Keratinocyte (primary cell): ENCODE results near the gene DRG2. TPM values are rescaled to one million over a fixed set of nuclear protein-coding genes. Genes with fewer than 3 reads are reported as not detected.

Experiments used
- DNase-seq: peaks from one replicate; pipeline ENCODE4 v3.0.0-alpha.2; 2011; ENCODE audit warnings: low read depth, missing footprints, low spot score
- FAIRE-seq: peaks from 2 replicates; lab custom pipeline; 2011; peaks lifted over from hg19 to GRCh38; lab: Jason Lieb, UNC
- H2AFZ ChIP-seq: 2 replicates; pipeline ENCODE4 v1.6.0; 2012; ENCODE audit warnings: low read length, control low read depth, inconsistent platforms; ENCODE audit not compliant: control insufficient read depth
- H3K27ac ChIP-seq: 2 replicates; pipeline ENCODE4 v1.5.1; 2011; ENCODE audit warnings: low read length; ENCODE audit not compliant: control insufficient read depth, insufficient read depth
- H3K27me3 ChIP-seq: 3 replicates; pipeline ENCODE4 v1.6.0; 2011; ENCODE audit warnings: low read length; ENCODE audit not compliant: control insufficient read depth, insufficient read depth; ENCODE audit errors: extremely low read depth
- H3K36me3 ChIP-seq, 2 experiments: 2 replicates in 1 of 2; 3 replicates in 1 of 2; pipeline ENCODE4 v1.5.1; 2011; ENCODE audit warnings: low read length in 2 of 2, mild to moderate bottlenecking in 1 of 2; ENCODE audit not compliant: control insufficient read depth in 2 of 2, insufficient read depth in 2 of 2; ENCODE audit errors: extremely low read depth in 1 of 2
- H3K4me1 ChIP-seq: 3 replicates; pipeline ENCODE4 v1.5.1; 2011; ENCODE audit warnings: low read length; ENCODE audit not compliant: control insufficient read depth, insufficient read depth; ENCODE audit errors: extremely low read depth
- H3K4me2 ChIP-seq: 3 replicates; pipeline ENCODE4 v1.6.0; 2011; ENCODE audit warnings: low read depth, low read length; ENCODE audit not compliant: control insufficient read depth, insufficient read depth; ENCODE audit errors: extremely low read depth
- H3K4me3 ChIP-seq, 3 experiments: fragments of 200-600 bp in 1 of 3; sonication (generic) in 1 of 3; 2 replicates in 2 of 3; 3 replicates in 1 of 3; pipeline ENCODE4 v1.5.1; 2011 to 2016; ENCODE audit warnings: low read length in 3 of 3, mild to moderate bottlenecking in 3 of 3, control low read depth in 2 of 3, inconsistent platforms in 1 of 3, low read depth in 1 of 3, mixed read lengths in 1 of 3, mixed run types in 1 of 3, moderate library complexity in 1 of 3; ENCODE audit not compliant: control insufficient read depth in 2 of 3, insufficient read depth in 2 of 3; ENCODE audit errors: extremely low read depth in 1 of 3
- H3K79me2 ChIP-seq: 2 replicates; pipeline ENCODE4 v1.6.0; 2012; ENCODE audit warnings: low read length; ENCODE audit not compliant: control insufficient read depth, insufficient read depth
- H3K9ac ChIP-seq: 3 replicates; pipeline ENCODE4 v1.6.0; 2011; ENCODE audit warnings: low read length; ENCODE audit not compliant: control insufficient read depth, insufficient read depth; ENCODE audit errors: extremely low read depth
- H3K9me1 ChIP-seq: 3 replicates; pipeline ENCODE4 v1.6.0; 2011; ENCODE audit warnings: low read length; ENCODE audit not compliant: control insufficient read depth, insufficient read depth; ENCODE audit errors: extremely low read depth
- H3K9me3 ChIP-seq: 2 replicates; pipeline ENCODE4 v1.5.1; 2012; ENCODE audit warnings: low read depth, low read length; ENCODE audit not compliant: control insufficient read depth
- H4K20me1 ChIP-seq: 3 replicates; pipeline ENCODE4 v1.6.0; 2011; ENCODE audit warnings: low read length; ENCODE audit not compliant: control insufficient read depth, insufficient read depth; ENCODE audit errors: extremely low read depth
- EZH2 ChIP-seq: IDR thresholded peaks from one replicate; pipeline ENCODE4 v1.6.1; 2012; ENCODE audit warnings: inconsistent platforms, mild to moderate bottlenecking, low read length, moderate library complexity
- dilution Hi-C: fragments of 300-500 bp; cut with MboI; formaldehyde crosslinking; loops from one replicate; pipeline ENCODE4 v1.7.0; 2020; ENCODE audit warnings: low sequenced_read_pairs; ENCODE audit not compliant: extremely low pct_ligation_motif_present
- polyA plus RNA-seq, 5 experiments: library from polyadenylated mRNA; depleted of rRNA in 3 of 5; stranded (reverse) in 3 of 5; stranded (forward) in 1 of 5; unstranded in 1 of 5; fragments of >200 nt; gene quantifications; 1 replicate in 1 of 5; 2 replicates in 3 of 5; 3 replicates in 1 of 5; pipeline versions ENCODE4 v1.2.1 to v1.2.3, GENCODE V29; 2011 to 2012; ENCODE audit warnings: missing spikeins in 2 of 5, low read depth in 1 of 5, low replicate concordance in 1 of 5
- TF ChIP-seq, protein P1 (sequence below), 3 experiments: IDR thresholded peaks in 1 of 3; conservative IDR thresholded peaks in 1 of 3; optimal IDR thresholded peaks in 1 of 3; 2 replicates in 2 of 3; 3 replicates in 1 of 3; pipeline versions ENCODE3 to v1.5.1; 2011; ENCODE audit warnings: low read length in 3 of 3, mild to moderate bottlenecking in 3 of 3, moderate library complexity in 2 of 3, control low read depth in 1 of 3, inconsistent platforms in 1 of 3; ENCODE audit not compliant: insufficient read depth in 2 of 3; ENCODE audit errors: extremely low read depth in 1 of 3

DRG2 gene
- polyA plus RNA-seq, 1 donor (not counting 4 experiments of a cell fraction or from before 2014, with no cell fraction given), result 36.4 TPM

DNA sequence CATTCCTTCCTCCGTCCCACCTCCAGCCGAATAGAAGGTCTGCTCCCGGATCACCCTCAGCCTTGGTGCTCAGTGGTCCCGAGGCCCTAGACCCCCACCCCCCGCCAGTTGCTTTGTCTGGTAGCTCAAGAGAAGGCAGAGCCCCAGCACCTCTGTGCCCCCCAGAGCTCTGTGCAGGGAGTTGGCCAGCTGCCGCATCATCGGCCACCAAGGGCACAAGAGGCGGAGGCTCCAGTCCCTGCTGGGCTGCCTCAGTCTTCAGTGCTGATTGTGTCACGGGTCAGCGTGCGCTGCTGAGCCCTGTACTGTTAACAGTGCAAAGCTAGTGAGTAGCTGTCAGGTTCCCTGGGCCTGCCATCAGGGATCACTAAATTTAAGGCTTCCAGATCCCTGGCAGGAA lies 22.2 kb upstream of the DRG2 start:
- peaks cover 17 to 32% of the 10 kb centered on the region in 2 experiments for H3K36me3 ChIP-seq
- no peak for FAIRE-seq

DNA sequence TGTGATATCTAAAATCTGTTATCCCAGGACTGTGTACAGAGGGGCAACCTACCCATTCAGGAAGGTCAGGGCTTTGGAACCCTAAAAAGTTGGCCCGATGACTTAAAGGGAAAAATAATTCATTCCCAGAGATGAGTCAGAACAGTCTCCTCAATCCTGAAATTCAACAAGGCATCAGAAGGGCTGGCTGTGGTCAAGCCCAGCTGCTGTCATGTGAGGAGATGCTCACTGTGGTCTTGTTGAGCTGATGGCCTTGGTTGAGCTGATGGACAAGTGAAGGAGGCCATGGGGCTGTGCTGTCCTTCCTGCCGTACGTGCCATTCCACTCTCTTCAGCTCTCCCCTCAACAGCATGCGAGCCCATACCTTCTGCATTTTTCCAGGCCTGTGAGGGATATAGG lies 20.9 kb upstream of the DRG2 start:
- FAIRE-seq (no peak), DNase-seq (no peak)
- Histone ChIP-seq H2AFZ (no peak overlapping the region), H3K4me3 (no peak overlapping the region), H4K20me1 (no peaks in the 10 kb centered on the region), H3K36me3 (peaks cover 13 to 23% of the 10 kb centered on the region in 2 experiments), H3K9me3 (no peaks in the 10 kb centered on the region), H3K4me1 (peaks cover 13% of the 10 kb centered on the region), H3K79me2 (no peaks in the 10 kb centered on the region), H3K9ac (no peak overlapping the region), H3K27me3 (no peaks in the 10 kb centered on the region), H3K27ac (no peak overlapping the region), H3K4me2 (no peak overlapping the region), H3K9me1 (no peaks in the 10 kb centered on the region)
- dilution Hi-C loops, result no loop called here
- no peak for TF ChIP-seq EZH2
- TF ChIP-seq, protein P1, sequence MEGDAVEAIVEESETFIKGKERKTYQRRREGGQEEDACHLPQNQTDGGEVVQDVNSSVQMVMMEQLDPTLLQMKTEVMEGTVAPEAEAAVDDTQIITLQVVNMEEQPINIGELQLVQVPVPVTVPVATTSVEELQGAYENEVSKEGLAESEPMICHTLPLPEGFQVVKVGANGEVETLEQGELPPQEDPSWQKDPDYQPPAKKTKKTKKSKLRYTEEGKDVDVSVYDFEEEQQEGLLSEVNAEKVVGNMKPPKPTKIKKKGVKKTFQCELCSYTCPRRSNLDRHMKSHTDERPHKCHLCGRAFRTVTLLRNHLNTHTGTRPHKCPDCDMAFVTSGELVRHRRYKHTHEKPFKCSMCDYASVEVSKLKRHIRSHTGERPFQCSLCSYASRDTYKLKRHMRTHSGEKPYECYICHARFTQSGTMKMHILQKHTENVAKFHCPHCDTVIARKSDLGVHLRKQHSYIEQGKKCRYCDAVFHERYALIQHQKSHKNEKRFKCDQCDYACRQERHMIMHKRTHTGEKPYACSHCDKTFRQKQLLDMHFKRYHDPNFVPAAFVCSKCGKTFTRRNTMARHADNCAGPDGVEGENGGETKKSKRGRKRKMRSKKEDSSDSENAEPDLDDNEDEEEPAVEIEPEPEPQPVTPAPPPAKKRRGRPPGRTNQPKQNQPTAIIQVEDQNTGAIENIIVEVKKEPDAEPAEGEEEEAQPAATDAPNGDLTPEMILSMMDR (optimal IDR thresholded peaks at IDR 0.05 in 1 of 3, IDR thresholded peaks at IDR 0.05 in 1 of 3, conservative IDR thresholded peaks at IDR 0.05 in 1 of 3; ENCODE audit: extremely low read depth in 1 of 3, insufficient read depth in 2 of 3, low read length in 3 of 3), result no peak

More for the DNA sequence above, 22.2 kb upstream of the DRG2 start:
- Histone ChIP-seq H3K27ac (no peak overlapping the region), H3K9ac (no peak overlapping the region), H3K4me3 (no peak overlapping the region), H2AFZ (no peak overlapping the region), H3K9me1 (no peaks in the 10 kb centered on the region), H3K9me3 (no peaks in the 10 kb centered on the region), H3K4me2 (no peak overlapping the region), H3K4me1 (peaks cover 8% of the 10 kb centered on the region), H4K20me1 (no peaks in the 10 kb centered on the region), H3K27me3 (no peaks in the 10 kb centered on the region), H3K79me2 (no peaks in the 10 kb centered on the region)
- dilution Hi-C loops, result no loop called here
- no peak for TF ChIP-seq EZH2
- TF ChIP-seq, protein P1 (optimal IDR thresholded peaks at IDR 0.05 in 1 of 3, IDR thresholded peaks at IDR 0.05 in 1 of 3, conservative IDR thresholded peaks at IDR 0.05 in 1 of 3; ENCODE audit: extremely low read depth in 1 of 3, insufficient read depth in 2 of 3, low read length in 3 of 3), result no peak
- no peak for DNase-seq
